ENCODE results near the gene DYNC2LI1.

The DYNC2LI1 gene

DNA sequence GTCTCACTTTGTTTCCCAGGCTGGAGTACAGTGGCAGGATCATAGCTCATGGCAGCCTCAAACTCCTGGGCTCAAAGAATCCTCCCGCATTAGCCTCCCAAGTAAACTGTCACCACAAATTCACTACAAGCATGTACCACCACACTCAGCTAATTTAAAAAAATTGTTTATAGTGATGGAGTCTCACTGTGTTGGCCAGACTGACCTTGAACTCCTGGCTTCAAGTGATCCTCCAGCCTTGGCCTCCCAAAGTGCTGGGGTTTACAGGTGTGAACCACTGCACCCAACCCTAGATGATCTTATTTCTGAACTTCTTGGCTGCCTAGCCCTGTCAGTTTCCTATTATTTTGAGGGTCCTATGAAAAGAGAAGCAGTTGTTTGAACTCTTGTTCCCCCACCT, 14.8 kb downstream of the DYNC2LI1 start:
- Histone ChIP-seq H3K9me2 (replicated peaks; ENCODE audit: insufficient read depth, low read length) (no peaks in the 10 kb centered on the region), H3K4me3 (ENCODE audit: insufficient read depth, low read length, poor library complexity, severe bottlenecking) (no peak overlapping the region), H2AFZ (ENCODE audit: low read depth, low read length, severe bottlenecking) (no peak overlapping the region), H3K9ac (ENCODE audit: low read length) (no peak overlapping the region), H3K4me2 (ENCODE audit: low read depth, low read length, poor library complexity, severe bottlenecking) (no peak overlapping the region), H4K20me1 (ENCODE audit: low read depth, low read length) (no peaks in the 10 kb centered on the region), H3K9me3 (ENCODE audit: insufficient read depth, low read length) (no peaks in the 10 kb centered on the region), H3F3A (ENCODE audit: insufficient read depth) (no peaks in the 10 kb centered on the region), H3K79me2 (ENCODE audit: insufficient read depth, low read length) (no peaks in the 10 kb centered on the region), H3K36me3 (ENCODE audit: low read length) (no peaks in the 10 kb centered on the region), H3K27me3 (ENCODE audit: low read length) (no peaks in the 10 kb centered on the region), H3K27ac (ENCODE audit: low read depth, low read length) (no peak overlapping the region)
- TF ChIP-seq, protein P1, sequence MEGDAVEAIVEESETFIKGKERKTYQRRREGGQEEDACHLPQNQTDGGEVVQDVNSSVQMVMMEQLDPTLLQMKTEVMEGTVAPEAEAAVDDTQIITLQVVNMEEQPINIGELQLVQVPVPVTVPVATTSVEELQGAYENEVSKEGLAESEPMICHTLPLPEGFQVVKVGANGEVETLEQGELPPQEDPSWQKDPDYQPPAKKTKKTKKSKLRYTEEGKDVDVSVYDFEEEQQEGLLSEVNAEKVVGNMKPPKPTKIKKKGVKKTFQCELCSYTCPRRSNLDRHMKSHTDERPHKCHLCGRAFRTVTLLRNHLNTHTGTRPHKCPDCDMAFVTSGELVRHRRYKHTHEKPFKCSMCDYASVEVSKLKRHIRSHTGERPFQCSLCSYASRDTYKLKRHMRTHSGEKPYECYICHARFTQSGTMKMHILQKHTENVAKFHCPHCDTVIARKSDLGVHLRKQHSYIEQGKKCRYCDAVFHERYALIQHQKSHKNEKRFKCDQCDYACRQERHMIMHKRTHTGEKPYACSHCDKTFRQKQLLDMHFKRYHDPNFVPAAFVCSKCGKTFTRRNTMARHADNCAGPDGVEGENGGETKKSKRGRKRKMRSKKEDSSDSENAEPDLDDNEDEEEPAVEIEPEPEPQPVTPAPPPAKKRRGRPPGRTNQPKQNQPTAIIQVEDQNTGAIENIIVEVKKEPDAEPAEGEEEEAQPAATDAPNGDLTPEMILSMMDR (IDR thresholded peaks at IDR 0.05; ENCODE audit: insufficient read depth, low read length, poor library complexity, severe bottlenecking): no peak
- TF ChIP-seq EZH2phosphoT487 (conservative IDR thresholded peaks at IDR 0.05; ENCODE audit: low read length): no peak

DNA sequence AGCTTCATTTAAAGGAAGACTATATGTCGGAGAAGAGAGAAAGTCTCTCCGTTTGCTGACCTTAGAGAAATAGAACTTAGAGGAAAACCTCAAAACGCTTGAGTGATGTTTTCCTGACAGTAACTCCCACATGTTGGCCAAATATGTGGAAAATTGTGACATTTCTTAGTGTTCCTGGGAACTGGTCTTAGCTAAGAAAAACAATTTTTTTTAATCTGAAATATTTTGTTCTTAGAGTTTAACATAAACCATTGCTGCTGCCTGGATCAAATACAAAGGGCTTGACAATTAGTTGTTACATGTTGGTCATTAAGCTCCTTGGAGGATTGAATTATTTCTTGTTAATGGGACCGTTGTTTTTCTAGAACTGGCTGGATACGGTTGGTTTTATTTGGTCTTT, 16.3 kb downstream of the DYNC2LI1 start:
- no peaks in the 10 kb centered on the region for H3K36me3 ChIP-seq (ENCODE audit: low read length)
- H3F3A ChIP-seq (ENCODE audit: insufficient read depth): no peaks in the 10 kb centered on the region
- no peak overlapping the region for H3K27ac ChIP-seq (ENCODE audit: low read depth, low read length)
- H3K9me3 ChIP-seq (ENCODE audit: insufficient read depth, low read length): no peaks in the 10 kb centered on the region
- no peaks in the 10 kb centered on the region for H4K20me1 ChIP-seq (ENCODE audit: low read depth, low read length)
- no peaks in the 10 kb centered on the region for H3K79me2 ChIP-seq (ENCODE audit: insufficient read depth, low read length)
- no peaks in the 10 kb centered on the region for H3K9me2 ChIP-seq (replicated peaks; ENCODE audit: insufficient read depth, low read length)
- H3K4me2 ChIP-seq (ENCODE audit: low read depth, low read length, poor library complexity, severe bottlenecking): no peak overlapping the region
- no peak overlapping the region for H2AFZ ChIP-seq (ENCODE audit: low read depth, low read length, severe bottlenecking)
- no peak overlapping the region for H3K4me3 ChIP-seq (ENCODE audit: insufficient read depth, low read length, poor library complexity, severe bottlenecking)
- H3K9ac ChIP-seq (ENCODE audit: low read length): no peak overlapping the region
- no peaks in the 10 kb centered on the region for H3K27me3 ChIP-seq (ENCODE audit: low read length)
- TF ChIP-seq, protein P1 (IDR thresholded peaks at IDR 0.05; ENCODE audit: insufficient read depth, low read length, poor library complexity, severe bottlenecking): no peak
- TF ChIP-seq EZH2phosphoT487 (conservative IDR thresholded peaks at IDR 0.05; ENCODE audit: low read length): no peak

GRCh38 chr2:43791035-43791765, 17.4 kb downstream of the DYNC2LI1 start:
- H3K4me3 ChIP-seq (ENCODE audit: insufficient read depth, low read length, poor library complexity, severe bottlenecking): no peak overlapping the region
- TF ChIP-seq, protein P1 (IDR thresholded peaks at IDR 0.05; ENCODE audit: insufficient read depth, low read length, poor library complexity, severe bottlenecking): no peak
- TF ChIP-seq EZH2phosphoT487 (conservative IDR thresholded peaks at IDR 0.05; ENCODE audit: low read length): no peak
- H4K20me1 ChIP-seq (ENCODE audit: low read depth, low read length): no peaks in the 10 kb centered on the region
- H3K27me3 ChIP-seq (ENCODE audit: low read length): no peaks in the 10 kb centered on the region
- H3K36me3 ChIP-seq (ENCODE audit: low read length): no peaks in the 10 kb centered on the region
- no peaks in the 10 kb centered on the region for H3K9me2 ChIP-seq (replicated peaks; ENCODE audit: insufficient read depth, low read length)
- no peak overlapping the region for H3K4me2 ChIP-seq (ENCODE audit: low read depth, low read length, poor library complexity, severe bottlenecking)
- no peak overlapping the region for H3K9ac ChIP-seq (ENCODE audit: low read length)
- no peaks in the 10 kb centered on the region for H3K9me3 ChIP-seq (ENCODE audit: insufficient read depth, low read length)
- H2AFZ ChIP-seq (ENCODE audit: low read depth, low read length, severe bottlenecking): no peak overlapping the region
- no peaks in the 10 kb centered on the region for H3K79me2 ChIP-seq (ENCODE audit: insufficient read depth, low read length)
- H3K27ac ChIP-seq (ENCODE audit: low read depth, low read length): no peak overlapping the region
- no peaks in the 10 kb centered on the region for H3F3A ChIP-seq (ENCODE audit: insufficient read depth)

All from SU-DHL-6 (cell line).